ENCODE results near the gene TBATA.

Gene TBATA

DNA sequence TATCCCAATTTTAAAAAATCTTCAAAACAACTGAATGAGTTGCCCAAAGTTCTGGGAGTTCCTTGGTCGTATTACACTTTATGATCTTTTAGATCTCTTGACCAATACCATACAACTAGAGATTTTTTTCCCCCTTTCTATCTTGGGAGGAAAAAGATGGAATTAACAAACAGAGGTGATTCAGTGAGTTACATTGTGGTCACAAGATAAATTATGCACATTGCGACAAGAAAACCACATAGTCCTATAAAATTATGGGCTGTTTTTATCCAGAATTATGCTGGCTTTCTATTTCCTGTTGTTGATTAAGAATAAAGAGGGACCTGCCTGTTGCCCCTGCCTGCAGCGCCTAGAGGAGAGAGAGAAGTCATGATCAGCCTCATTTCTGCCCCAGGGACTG lies 22.4 kb upstream of the TBATA start:
- no peak for DNase-seq

DNA sequence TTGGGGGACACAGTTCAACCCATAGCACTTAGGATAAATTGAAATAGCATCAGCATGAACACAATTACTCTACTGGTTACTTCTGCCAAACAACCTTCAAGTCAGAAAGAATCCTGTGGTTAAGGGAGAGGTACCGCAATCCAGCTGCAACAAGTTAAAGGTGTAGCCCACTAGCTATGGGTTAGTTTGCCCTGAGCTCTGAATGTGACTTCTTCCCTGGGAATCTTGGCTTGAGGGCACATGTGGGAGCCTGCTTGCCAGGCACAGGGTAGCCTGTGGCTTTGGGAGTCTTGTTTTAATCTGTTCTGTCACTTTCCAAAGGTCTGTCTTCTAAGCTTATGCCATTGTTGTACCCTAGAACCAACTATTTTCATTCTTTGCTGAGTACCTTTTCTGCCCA lies 21.7 kb upstream of the TBATA start:
- DNase-seq = no peak

DNA sequence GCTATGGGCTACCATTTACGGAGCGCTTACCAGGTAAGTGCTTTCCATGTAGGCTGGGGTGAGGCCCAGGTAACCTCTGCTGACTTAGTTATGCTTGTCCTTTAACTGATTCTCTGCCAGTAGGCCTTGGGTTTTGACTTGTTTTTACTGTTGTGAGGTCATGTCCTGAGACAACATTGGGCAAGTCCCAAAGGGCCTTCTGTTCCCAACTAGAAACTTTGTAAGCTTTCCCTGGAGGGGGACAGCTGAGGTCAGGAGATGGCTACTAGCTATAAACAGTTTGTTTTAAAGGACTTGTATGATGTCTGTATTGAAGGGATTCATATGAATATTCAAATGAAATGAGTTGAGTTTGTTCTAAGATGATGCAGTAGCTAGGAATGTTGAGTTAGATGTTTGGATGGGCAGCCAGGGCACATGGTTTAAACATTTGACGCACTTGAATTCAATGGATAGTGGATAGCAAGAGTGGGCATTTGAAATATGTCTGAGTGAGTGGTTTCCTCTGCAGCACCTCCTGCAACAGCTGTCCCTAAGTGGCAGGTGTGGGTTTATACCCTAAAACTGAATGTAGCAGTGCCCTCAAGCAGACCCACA lies 20.5 kb upstream of the TBATA start:
- no peak for DNase-seq

DNA sequence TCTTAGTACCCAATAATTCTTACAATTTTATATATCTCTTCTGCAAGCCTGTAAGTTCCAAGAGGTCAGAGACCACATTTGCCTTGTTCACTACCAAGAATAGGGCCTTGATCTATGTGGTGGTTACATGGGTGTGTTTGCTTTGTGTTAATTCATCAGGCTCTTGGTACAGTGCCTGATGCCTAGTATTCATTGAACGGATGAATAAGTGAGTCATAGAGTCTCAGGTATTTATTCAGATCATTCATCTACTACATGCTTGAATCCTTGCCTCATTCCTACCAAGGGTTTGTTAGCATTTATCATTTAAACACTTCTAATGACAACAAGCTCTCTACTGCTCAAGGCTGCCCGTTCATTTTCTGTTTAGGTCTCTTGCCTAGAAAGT lies 19.2 kb upstream of the TBATA start:
- no peak for DNase-seq

DNA sequence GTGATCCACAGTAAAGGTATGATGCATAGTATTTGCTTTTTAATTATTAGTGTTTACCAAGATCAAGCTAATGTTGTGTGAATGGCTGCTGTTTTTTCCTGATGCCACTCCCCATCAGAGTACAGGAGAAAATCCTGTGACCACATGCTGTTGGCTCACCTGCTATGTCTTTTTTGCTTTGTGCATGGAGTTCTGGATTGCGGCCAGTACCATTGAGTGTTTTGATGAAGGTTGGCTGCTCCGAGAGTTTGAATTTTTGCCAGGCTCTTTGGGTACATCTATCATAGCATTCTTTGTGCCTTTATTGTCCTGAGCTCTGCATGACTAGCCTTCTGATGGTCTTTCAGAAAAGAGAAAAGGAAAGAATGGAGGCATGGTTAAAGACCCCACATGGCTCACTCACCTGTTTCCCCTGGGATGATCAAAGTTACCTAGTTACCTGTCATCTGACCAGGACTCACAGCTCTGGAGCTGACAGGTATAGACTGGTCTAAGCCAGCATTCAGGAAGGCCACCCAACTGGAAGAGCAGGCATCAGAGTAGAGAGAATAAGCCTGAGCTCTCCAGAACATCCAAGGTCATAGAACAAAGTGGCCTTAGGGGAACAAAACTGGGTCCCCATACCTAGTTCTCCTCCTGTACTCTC lies 18.7 kb upstream of the TBATA start:
- no peak for DNase-seq

DNA sequence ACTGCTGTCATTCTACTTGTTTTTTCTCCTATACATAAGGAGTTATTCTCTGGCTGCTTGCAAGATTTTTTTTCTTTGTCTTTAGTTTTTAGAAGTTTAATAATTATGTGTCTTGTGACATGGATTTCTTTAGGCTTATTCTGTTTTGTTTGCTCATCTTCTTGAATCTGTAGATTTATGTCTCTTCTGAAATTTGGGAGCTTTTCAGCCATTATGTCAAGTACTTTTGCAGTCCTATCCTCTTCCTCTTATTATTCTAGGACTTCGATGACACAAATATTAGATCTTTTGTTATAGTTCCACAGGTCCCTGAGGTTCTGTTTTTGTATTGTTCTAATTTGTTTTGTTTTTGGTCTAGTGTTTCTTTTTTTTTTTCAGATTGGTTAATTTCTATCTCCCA lies 16.7 kb upstream of the TBATA start:
- DNase-seq = no peak

DNA sequence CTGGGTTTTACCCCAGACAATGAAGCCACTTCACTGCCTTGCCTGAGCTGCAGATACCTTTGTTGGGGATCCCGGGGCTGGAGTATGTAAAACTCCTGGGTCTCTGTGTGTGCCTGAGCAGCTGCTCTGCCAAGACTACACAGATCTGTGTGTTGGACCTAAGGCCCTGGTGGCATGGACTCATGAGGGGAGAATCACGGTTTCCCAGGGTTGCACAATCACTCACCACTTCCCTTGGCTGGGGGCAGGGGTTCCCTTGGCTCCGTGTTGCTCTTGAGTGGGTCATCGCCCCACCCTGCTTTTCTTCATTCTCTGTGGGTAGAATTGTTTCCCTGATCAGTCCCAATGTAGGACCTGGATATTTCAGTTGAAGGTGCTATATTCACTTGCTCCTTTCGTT lies 13.9 kb upstream of the TBATA start:
- DNase-seq = no peak

DNA sequence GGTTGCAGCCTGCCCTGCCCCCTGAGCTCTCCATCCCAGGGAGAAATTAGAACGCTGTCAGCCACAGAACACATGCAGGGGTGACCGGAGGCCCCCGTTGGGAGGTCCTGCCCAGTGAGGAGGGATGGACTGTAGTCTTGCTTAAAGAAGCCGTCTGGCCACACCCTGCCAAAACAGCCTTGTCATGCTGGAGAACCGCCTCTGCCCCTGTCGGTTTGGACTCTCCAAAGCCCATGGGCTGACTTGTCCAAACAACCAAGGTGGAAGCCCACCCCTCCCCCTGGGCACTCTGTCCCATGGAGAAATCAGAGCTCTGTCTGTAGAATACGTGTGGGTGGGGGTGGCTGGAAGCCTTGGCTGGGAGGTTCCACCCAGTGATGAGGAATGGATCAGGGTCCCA lies 12.7 kb upstream of the TBATA start:
- DNase-seq = no peak

DNA sequence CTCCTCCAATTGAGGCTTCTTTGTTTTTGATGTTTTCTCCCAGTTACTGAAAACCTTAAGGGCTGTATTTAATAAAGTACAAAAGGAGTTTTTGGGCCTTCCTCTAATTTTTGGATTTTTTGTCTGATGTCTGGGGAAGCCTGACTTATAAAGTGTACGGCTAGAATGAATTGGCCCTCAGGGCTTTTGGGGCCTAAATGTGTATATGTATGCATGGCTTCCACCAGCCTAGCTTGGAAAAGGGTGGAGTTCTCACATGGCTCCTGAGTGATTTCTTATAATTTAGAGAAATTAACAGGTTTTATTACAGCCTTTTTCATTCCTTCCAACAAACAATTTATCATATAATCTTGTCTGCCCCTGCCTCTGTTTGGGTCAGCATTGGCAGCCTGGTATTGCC lies 10.4 kb upstream of the TBATA start:
- DNase-seq = no peak

DNA sequence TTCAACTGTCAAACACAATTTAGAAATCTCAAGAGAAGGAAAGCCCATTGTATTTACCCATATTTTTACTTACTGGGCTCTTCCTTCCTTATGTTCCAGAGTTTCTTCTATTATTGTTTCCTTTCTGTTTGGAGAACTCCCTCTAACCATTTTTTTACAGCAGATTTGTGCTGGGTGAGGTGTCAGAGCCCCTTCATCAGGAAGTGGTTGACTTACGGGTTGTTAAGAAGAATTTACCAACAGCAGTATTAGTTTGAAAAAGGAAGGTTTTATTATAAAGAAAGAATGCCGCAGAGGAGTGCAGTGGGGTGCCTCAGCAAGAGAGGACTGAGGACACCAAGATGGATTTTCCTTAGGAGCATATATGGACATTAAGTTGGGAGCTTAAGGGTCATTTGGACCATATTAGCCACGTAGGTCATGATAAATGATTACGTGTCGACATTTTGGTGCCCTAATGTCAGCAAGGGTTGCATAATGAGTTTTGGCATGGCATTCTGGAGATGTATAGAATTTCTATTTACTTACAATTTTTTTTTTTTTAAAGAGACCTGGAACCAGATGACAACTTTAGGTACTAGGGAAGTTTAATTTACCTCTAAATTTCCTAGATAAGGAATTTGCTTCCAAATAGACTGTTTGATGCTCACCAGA lies 6.3 kb upstream of the TBATA start:
- no peak for DNase-seq

DNA sequence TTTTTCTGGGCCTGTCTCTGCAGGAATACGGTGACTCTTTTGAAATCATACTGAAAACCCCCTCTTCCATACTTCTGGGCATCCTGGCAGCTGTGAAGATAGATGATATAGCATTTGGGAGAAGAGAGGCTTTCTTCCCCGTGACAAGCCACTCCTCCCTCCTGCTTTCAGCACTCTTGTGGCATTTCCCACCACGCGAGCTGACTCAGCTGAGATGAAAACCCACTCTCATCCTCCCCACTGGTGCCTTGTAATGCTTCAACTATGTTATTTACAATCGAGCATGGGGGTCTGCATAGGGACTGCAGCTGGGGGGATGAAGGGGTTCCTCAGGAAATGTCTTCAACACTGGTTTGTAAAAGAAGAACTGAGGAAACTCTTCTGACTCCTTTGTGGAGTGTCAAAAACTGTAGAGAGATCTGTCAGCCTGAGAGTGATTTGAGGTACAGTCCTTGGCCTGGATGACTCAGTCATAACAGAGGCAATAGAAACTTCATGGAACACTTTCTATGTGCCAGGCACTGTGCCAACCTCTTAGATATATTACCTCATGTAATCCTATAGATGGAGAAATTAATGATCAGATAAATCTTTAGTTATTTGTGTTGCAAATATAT lies 1.7 kb upstream of the TBATA start:
- DNase-seq = no peak

DNA sequence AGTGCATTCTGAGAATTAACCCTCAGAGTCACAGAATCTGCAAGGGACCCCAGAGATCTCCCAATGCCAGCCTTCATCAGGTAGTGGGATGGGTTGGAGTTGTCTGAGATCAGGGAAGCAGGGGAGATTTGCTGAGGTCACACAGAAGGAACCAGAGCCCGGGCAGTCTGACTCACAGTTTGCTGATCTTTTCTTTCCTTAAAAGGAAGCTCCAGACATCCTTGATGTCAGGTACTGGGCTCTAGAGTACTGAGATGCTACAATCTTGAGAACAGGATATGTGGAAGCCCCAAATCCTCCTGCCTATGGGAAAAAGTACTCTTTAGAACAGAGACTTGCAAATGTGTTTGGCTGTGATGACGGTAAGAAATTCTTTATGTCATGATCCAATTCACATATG lies 706 bp downstream of the TBATA start:
- DNase-seq = no peak

DNA sequence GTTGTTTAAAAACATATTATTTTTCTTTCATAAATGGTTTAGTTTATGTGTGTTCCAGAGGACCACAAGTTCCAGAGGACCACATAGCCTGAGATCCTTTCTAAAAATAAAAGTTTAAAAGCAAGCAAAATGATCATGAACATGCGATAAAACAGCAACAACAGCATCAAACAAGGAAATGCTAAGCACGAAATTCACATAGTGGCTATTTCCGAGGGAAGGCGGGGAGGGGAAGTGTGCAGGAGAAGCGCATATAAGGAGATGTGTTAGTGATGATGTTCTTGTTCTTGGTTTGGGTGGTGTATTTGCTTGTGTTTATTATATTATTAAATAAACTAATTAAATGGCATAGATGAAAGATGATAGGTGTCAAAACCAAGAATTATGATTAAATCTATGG lies 1.2 kb downstream of the TBATA start:
- DNase-seq = no peak

DNA sequence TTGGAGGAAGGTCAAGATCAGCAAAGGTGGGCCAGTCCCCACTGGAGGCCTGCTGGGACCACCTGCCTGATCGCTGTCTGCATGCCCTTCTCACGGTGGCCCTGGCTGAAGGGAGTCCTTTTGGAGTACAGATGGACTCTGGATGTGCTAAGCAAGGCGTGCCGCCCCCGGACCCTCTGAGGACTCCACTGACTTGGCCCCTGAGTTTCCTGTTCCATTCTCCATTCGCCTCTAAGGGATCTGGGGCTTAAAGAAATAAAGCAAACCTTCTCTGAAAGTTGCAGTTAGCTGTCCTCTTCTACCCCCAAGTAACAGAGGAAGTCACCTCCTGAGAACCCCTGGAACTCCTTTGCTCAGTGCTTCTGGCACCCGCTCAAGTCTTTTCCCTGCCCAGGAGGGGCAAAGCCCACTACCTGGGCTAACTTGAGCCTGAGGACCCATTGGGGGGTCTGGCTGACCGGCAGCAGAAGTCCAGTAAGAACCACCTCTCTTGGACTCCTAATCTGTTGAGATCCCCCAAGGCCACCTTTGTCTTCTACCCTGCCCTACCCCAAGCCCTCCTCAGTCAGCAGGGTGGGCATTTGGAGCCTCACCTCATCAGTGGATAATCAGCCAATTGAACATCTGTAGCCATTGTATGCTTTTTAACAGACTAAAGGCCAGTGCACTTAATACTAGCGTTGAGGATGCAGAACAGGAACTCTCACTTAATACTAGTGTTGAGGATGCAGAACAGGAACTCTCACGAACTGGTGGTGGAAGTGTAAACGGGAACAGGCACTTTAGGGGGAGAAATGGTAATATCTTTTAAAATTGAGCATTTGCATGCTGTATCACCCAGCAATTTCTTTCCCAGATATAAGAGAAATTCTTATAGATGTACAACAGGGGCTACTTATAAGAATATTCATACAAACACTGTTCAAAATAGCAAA lies 2.2 kb downstream of the TBATA start:
- no peak for DNase-seq

DNA sequence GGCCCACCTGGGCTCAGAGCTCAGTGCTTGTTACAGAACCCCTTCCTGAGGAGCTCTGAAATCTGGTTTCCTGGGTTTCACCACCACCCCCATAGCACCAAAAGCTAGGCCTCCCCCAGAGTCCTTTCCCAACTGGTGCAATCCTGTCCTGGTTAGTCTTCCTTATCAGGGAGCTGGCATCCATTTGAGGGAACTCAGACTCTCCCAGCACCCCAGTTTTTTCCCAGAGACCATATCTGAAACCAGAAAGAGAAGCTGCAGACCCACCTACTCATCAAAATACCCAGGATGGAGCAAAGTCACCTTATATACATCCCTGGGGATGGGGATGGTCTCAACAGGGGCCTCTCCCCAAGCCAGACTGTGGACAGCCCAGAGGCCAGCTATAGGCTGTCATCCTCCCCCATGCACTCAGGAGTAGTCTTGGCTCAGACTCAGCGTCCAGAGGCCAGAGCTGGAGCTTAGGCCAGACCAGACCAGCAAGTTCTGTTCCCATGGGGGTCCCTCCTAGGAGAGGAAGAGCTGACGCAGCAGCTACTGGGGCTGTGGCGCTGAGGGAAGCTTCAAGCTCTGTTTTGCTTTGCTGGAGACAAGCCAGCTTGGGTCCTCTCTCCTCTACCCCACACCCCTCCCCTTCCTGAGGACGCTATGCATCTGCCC lies 3.0 kb downstream of the TBATA start:
- no peak for DNase-seq

DNA sequence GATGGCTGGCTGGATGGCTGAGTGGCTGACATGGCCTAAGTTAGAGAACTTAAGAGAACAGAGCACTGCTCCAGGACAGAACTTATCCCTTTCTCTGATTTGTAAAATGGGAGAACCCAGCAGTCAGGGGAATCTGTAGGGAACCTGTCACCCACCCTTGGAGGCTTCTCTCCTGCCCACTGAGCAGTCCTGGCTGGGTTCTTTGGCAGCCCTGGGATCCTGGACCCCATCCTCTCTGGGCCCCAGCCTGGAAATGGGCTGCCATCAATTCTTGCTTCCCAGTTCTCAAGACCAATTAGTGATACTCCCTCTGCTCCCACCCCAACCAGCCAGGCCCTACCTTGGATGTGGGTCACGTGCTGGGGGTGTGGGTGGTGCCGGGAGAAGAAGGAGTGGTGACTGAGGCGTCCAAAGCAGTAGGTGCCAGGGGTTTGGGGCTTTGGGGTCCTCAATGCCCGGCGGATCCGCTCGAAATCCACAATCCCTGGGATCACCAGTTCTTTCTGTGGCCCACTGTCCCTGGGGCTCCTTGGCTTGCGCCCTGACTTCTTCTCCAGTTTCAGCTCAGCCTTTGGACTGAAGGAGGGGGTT lies 3.6 kb downstream of the TBATA start:
- DNase-seq = no peak

DNA sequence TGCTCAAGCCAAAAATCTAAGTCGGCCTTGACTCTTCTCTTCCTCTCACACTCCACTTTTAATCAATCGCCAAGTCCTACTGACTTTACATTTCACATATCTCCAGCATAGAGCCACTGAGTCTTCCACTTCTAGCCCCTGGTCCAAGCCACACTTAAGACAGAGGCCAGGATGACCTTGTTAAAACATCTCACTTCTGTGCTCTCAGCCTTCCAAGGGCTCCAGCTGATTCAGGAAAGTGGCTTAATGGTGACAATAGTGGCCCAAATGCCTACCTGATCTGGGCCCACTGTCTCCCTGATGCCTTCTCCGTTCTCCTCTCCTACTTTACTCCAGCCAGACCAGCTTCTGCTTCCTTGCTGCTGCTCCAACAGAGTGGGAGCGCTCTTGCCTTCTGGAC lies 4.4 kb downstream of the TBATA start:
- DNase-seq = no peak

DNA sequence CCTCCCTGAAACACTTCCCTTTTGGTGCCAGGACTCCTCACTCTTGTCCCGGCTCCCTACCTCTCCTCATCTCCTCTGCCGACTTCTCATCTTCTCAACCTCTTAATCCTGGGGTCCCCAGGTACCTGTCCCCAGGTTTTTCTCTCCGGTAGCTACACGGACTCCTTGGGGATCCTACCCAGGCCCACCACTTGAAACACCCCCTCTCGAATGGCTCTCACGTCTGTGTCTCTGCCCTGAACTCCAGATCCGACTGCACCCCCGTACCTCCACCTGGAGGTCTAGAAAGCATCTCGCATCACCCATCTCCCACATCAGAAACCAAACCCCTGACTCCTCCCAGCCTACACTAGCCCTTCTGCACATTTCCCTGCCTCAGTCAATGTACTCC lies 4.8 kb downstream of the TBATA start:
- no peak for DNase-seq

DNA sequence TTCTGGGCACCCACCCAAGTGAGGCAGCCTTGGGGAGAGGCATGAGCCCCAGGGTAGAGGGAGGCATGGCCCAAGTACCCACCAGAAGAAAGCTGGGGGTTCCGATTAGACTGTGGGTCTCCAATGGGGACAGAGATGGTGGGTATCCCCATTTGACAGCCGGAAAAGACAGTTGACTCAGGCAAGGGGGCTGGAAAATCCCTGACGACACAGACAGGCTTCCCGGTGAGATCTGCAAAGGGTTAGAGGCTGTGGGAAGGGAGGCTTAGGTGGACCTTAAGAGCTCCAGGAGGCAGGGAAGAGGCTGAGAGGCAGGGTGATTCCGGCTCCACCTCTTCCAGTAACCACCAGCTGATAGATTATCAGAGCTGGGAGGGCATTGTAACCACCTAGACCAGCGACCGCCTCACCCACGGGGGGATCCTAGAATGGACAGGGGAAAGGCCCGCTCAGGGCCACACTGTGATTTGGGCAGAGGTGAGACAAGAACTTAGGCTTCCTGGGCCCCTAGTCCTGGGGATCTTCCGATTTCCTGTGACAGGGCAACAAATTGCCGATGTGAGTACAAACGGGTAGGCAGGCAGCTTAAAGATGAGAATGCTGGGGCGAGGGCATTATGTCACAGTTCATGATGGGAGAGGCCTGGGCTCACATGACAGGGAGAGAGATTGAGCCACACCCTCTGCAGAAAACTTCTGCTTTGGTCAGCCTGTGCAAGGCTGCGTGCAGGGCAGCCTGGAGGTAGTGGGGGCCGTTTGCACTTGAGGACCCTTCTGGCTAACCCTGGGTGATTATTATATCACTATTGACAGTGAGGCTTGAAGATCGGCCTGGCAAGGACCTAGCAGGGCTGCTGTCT lies 5.4 kb downstream of the TBATA start:
- no peak for DNase-seq

DNA sequence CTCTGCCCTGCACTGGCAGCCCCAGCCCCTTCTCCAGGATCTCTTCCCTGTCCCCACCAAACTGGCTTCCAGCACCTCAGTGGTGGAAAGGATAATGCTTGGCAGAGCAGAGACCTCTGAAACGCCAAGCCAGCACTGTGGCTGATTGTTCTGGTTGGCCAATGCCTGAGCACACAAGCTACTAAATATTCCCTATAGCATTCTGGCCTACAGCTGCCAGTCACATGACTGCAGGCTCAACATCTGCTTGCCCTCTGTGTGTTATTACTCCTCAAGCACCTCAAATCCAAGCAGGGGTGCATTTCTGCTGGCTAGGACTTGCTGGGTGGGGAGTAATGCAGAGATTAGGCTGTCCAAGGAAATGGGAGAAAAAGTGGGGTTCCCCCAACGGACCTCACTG lies 6.1 kb downstream of the TBATA start:
- no peak for DNase-seq

DNA sequence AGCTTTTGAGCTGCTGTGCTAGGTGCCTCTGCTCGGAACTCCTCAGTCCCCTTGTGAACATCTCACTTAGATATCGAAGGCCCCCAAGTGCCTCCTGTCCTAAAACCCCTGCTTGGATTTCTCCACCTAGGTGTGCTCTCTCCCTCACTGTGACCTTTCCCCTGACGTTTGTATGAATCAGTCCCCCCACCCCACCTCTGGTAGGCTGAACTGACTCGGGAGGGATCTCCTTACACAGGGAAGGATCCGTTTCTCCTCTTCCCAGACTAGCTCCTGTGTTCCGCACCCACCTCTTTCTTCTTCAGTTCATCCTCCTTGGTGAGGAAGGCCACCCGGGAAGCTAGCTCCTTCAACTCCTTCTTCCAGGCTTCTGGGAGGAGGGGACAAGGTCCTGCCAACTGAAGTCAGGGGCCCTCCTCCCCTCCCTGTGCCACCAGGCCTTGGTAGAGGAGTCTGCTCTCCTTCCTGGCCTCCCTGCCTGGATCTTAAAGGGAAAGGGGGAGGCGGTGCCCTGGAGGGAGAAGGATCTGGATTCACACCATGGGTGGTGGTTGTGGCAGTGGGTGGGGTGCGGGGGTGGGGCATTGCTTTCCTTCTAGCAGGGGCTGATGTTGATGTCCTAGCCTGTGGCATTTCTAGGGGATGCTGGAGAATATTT lies 6.8 kb downstream of the TBATA start:
- DNase-seq = no peak
